BLaER1 treated with 17β-estradiol and CSF1 and Interleukin-3, amounts not matched to agents 10 nM and 100 nM (cell line): ENCODE measurements around the gene CTIF.
"Not testable (repeated sequence)": the region's sequence is repeated elsewhere in the genome, so short reads cannot be mapped to it uniquely, and the experiment has no call there.

ENCODE experiments used
- H3K27ac ChIP-seq, 11 experiments: shearing (Covaris generic); formaldehyde crosslinking; 2 replicates each; pipeline ENCODE4 v1.8.1; 2022
- H3K27me3 ChIP-seq, 11 experiments: shearing (Covaris generic); formaldehyde crosslinking; 2 replicates each; pipeline ENCODE4 v1.8.1; 2022
- H3K36me3 ChIP-seq, 11 experiments: shearing (Covaris generic); formaldehyde crosslinking; 2 replicates each; pipeline ENCODE4 v1.8.1; 2022
- H3K4me1 ChIP-seq, 10 experiments: shearing (Covaris generic); formaldehyde crosslinking; 2 replicates each; pipeline ENCODE4 v1.8.1; 2022
- H3K4me2 ChIP-seq, 11 experiments: shearing (Covaris generic); formaldehyde crosslinking; 2 replicates each; pipeline ENCODE4 v1.8.1; 2022
- H3K4me3 ChIP-seq, 10 experiments: shearing (Covaris generic); formaldehyde crosslinking; 2 replicates each; pipeline ENCODE4 v1.8.1; 2022
- H3K9ac ChIP-seq, 11 experiments: shearing (Covaris generic); formaldehyde crosslinking; 2 replicates each; pipeline ENCODE4 v1.8.1; 2022
- H3K9me3 ChIP-seq, 11 experiments: shearing (Covaris generic); formaldehyde crosslinking; replicated peaks in 1 of 11; 2 replicates each; pipeline ENCODE4 v1.8.1; 2022
- H4K20me1 ChIP-seq, 11 experiments: shearing (Covaris generic); formaldehyde crosslinking; 2 replicates each; pipeline ENCODE4 v1.8.1; 2022
- Cebpa-rat ChIP-seq, 11 experiments: shearing (Covaris generic); IDR thresholded peaks; 2 replicates each; pipeline ENCODE4 v1.8.1; 2022

Gene CTIF

GRCh38 chr18:48645427-48646002 lies 106.7 kb downstream of the CTIF start:
- H3K36me3 ChIP-seq, result peaks cover 0 to 50% (median 6%) of the 10 kb centered on the region in 11 experiments; a peak in 10 of 22 replicates
- TF ChIP-seq Cebpa-rat (IDR thresholded peaks at IDR 0.05), result no peak
- H3K27me3 ChIP-seq, result no peaks in the 10 kb centered on the region
- no peak overlapping the region for H3K4me3 ChIP-seq
- no peak overlapping the region for H3K27ac ChIP-seq
- H3K9me3 ChIP-seq, result peaks cover 0 to 7% (median 0%) of the 10 kb centered on the region in 11 experiments; a peak in 2 of 22 replicates
- H3K4me2 ChIP-seq, result no peak overlapping the region
- peaks cover 0 to 8% (median 0%) of the 10 kb centered on the region in 11 experiments; a peak in 3 of 22 replicates for H4K20me1 ChIP-seq
- peaks cover 0 to 13% (median 0%) of the 10 kb centered on the region in 10 experiments; a peak in 6 of 20 replicates for H3K4me1 ChIP-seq
- H3K9ac ChIP-seq, result no peak overlapping the region

DNA sequence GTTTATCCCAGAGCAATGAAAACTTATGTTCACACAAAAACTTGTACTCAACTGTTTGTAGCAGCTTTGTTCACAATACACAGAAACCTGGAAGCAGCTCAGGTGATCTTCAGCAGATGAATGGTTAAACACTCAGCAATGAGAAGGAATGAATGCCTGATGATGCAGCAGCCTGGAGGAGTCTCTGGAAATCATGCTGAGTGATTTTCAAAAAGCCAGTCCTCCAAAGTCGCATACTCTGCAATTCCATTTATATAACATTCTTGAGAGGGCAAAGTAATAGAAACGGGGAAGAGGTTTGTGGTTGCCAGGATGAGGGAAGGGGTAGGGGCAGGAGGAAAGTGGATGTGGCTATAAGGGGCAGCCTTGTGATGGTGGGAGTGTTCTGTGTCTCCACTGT lies 108.1 kb downstream of the CTIF start:
- H3K27ac ChIP-seq, result no peak overlapping the region
- peaks cover 0 to 35% (median 0%) of the 10 kb centered on the region in 11 experiments; a peak in 4 of 22 replicates for H3K36me3 ChIP-seq
- H3K4me3 ChIP-seq, result no peak overlapping the region
- peaks cover 0 to 13% (median 0%) of the 10 kb centered on the region in 10 experiments; a peak in 6 of 20 replicates for H3K4me1 ChIP-seq
- H3K9ac ChIP-seq, result no peak overlapping the region
- no peaks in the 10 kb centered on the region for H3K27me3 ChIP-seq
- TF ChIP-seq Cebpa-rat (IDR thresholded peaks at IDR 0.05), result no peak
- peak overlapping the region in 2 of 11 experiments; percentile 26 to 43; a peak in 3 of 22 replicates for H3K4me2 ChIP-seq
- H3K9me3 ChIP-seq, result peaks cover 0 to 7% (median 0%) of the 10 kb centered on the region in 11 experiments; a peak in 2 of 22 replicates
- peaks cover 0 to 8% (median 0%) of the 10 kb centered on the region in 11 experiments; a peak in 3 of 22 replicates for H4K20me1 ChIP-seq

DNA sequence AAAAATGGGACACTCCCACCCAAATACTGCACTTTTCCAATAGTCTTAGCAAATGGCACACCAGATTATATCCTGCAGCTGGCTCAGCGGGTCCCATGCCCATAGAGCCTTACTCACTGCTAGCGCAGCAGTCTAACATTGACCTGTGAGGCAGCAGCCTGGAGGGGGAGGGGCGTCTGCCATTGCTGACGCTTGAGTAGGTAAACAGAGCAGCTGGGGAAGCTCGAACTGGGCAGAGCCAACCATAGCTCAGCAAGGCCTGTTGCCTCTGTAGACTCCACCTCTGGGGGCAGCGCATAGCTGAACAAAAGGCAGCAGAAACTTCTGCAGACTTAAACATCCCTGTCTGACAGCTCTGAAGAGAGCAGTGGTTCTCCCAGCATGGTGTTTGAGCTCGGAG lies 110.4 kb downstream of the CTIF start:
- Histone ChIP-seq H3K9ac (no peak overlapping the region), H3K4me1 (peaks cover 0 to 13% (median 0%) of the 10 kb centered on the region in 10 experiments; a peak in 6 of 20 replicates), H3K27ac (no peak overlapping the region), H3K27me3 (no peaks in the 10 kb centered on the region), H3K4me3 (no peak overlapping the region), H4K20me1 (peaks cover 0 to 8% (median 0%) of the 10 kb centered on the region in 11 experiments; a peak in 3 of 22 replicates), H3K36me3 (peaks cover 0 to 21% (median 0%) of the 10 kb centered on the region in 11 experiments; a peak in 4 of 22 replicates), H3K9me3 (peaks cover 0 to 7% (median 0%) of the 10 kb centered on the region in 11 experiments; a peak in 2 of 22 replicates), H3K4me2 (no peak overlapping the region)
- TF ChIP-seq Cebpa-rat (IDR thresholded peaks at IDR 0.05), result no peak

DNA sequence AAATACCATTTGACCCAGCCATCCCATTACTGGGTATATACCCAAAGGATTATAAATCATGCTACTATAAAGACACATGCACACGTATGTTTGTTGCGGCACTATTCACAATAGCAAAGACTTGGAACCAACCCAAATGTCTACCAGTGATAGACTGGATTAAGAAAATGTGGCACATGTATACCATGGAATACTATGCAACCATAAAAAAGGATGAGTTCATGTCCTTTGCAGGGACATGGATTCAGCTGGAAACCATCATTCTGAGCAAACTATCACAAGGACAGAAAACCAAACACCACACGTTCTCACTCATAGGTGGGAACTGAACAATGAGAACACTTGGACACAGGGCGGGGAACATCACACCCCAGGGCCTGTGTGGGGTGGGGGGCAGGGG lies 115.8 kb downstream of the CTIF start:
- H3K9ac ChIP-seq, H3K4me3 ChIP-seq, H3K9me3 ChIP-seq, H3K27me3 ChIP-seq, H3K4me1 ChIP-seq, H3K36me3 ChIP-seq, H3K27ac ChIP-seq, H3K4me2 ChIP-seq: not testable (repeated sequence)
- H4K20me1 ChIP-seq, result peaks cover 0 to 34% (median 14%) of the 10 kb centered on the region in 11 experiments; a peak in 9 of 22 replicates

DNA sequence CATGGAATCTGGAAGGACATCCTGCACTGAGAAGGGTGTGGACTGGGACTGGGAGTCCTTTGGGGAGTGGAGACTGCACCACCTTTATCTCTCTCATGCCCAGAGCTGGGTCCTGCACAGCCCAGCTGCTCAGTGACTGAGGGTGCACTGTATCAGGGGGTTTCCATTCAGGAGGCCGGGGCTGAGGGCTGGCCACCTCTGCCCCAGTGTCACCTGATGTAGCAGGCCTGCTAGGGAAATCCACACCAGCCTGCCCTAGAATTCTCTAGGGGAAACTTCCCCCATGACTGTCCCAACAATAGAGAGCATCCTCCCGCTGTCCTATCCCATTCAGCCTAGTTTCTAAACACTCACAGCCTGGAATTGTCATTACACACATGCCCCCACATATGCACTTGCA lies 116.7 kb downstream of the CTIF start:
- no peak overlapping the region for H3K4me2 ChIP-seq
- no peaks in the 10 kb centered on the region for H3K9me3 ChIP-seq
- peaks cover 0 to 42% (median 16%) of the 10 kb centered on the region in 11 experiments; a peak in 10 of 22 replicates for H4K20me1 ChIP-seq
- H3K9ac ChIP-seq, result no peak overlapping the region
- H3K36me3 ChIP-seq, result peaks cover 0 to 3% (median 0%) of the 10 kb centered on the region in 11 experiments; a peak in 1 of 22 replicates
- no peaks in the 10 kb centered on the region for H3K27me3 ChIP-seq
- peaks cover 0 to 9% (median 4%) of the 10 kb centered on the region in 10 experiments; a peak in 5 of 20 replicates for H3K4me1 ChIP-seq
- no peak overlapping the region for H3K27ac ChIP-seq
- no peak overlapping the region for H3K4me3 ChIP-seq
- no peak for TF ChIP-seq Cebpa-rat (IDR thresholded peaks at IDR 0.05)

DNA sequence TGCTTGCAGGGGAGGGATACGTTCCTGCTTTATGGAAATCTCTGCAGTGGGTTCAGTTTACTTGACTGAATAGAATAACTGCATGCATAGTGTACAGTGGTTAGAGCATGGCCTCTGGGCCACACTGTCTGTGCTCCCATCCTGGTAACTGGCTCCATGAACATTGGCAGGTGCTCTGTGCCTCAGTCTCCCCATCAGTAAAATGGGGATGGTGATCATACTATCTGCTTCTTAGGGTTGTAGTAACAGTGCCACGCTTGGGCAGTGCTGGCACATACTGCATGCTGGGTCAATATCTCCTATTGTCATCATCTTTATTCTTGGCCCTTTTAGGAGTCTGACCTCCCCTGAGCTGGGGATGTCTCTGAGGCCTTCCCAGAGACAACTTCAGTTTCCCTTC lies 117.3 kb downstream of the CTIF start:
- Histone ChIP-seq H3K4me3 (no peak overlapping the region), H3K9ac (no peak overlapping the region), H4K20me1 (peaks cover 0 to 48% (median 19%) of the 10 kb centered on the region in 11 experiments; a peak in 10 of 22 replicates), H3K27ac (no peak overlapping the region), H3K27me3 (no peaks in the 10 kb centered on the region), H3K36me3 (peaks cover 0 to 3% (median 0%) of the 10 kb centered on the region in 11 experiments; a peak in 1 of 22 replicates), H3K4me1 (peaks cover 0 to 11% (median 6%) of the 10 kb centered on the region in 10 experiments; a peak in 7 of 20 replicates), H3K4me2 (no peak overlapping the region), H3K9me3 (no peaks in the 10 kb centered on the region)
- TF ChIP-seq Cebpa-rat (IDR thresholded peaks at IDR 0.05), result no peak

DNA sequence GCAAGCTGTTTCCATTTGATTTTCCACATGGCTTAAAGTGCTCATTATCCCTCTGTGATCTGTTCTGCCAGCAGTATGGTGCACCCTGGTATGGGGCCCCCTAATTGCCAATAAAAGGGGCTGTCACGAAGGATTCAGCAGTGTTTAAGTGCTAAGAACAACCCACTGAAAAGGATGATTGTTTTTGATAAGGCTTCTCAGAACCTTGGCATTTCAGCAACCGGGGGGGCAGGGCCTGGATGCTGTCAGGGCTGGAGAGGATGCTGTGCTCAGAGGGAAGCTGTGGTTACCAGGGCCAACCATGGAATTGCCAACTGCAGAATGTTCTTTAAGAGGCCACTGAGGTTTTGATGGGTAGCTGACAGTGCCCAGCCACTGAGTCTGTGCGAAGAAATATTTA lies 117.8 kb downstream of the CTIF start:
- H3K36me3 ChIP-seq, result peaks cover 0 to 3% (median 0%) of the 10 kb centered on the region in 11 experiments; a peak in 1 of 22 replicates
- TF ChIP-seq Cebpa-rat (IDR thresholded peaks at IDR 0.05), result no peak
- no peaks in the 10 kb centered on the region for H3K9me3 ChIP-seq
- peaks cover 0 to 15% (median 7%) of the 10 kb centered on the region in 10 experiments; a peak in 12 of 20 replicates for H3K4me1 ChIP-seq
- H3K27ac ChIP-seq, result no peak overlapping the region
- H4K20me1 ChIP-seq, result peaks cover 0 to 51% (median 21%) of the 10 kb centered on the region in 11 experiments; a peak in 11 of 22 replicates
- H3K27me3 ChIP-seq, result no peaks in the 10 kb centered on the region
- H3K4me3 ChIP-seq, result no peak overlapping the region
- H3K4me2 ChIP-seq, result no peak overlapping the region
- no peak overlapping the region for H3K9ac ChIP-seq

DNA sequence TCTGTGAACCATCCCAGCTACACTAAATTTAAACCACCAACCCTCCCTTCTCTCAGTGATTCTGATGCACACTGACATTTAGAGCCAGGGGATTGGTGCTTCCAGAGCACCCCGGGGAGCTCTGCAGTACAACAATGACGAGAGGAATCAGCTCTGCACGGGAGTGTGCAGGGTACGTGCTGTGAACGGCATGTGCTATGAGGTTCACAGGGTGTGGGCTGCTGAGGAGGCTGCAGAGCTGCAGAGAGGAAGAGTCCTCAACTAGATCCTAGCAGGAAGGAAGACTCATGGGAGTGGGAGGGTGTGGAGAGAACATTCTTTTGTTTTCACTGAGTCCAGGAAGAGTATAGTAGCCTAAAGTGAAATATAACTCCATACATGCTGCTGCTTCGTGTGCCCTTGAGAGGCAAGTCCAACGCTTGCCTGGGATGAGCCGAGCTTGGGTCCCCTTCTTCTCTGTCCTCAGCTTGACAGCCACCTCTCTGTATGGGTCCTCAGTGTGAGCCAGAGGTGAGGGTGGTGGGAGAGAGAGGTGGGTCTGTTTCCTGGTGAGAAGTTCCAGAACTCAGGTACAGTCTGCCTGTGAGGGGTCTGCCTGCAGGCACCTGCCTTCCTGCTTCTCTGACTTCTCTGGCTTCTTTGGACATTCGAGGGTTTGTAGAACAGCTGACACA lies 118.8 kb downstream of the CTIF start:
- TF ChIP-seq Cebpa-rat (IDR thresholded peaks at IDR 0.05), result no peak
- no peaks in the 10 kb centered on the region for H3K9me3 ChIP-seq
- H3K4me3 ChIP-seq, result no peak overlapping the region
- peaks cover 6 to 25% (median 15%) of the 10 kb centered on the region in 10 experiments; a peak in 17 of 20 replicates for H3K4me1 ChIP-seq
- H3K27me3 ChIP-seq, result no peaks in the 10 kb centered on the region
- no peak overlapping the region for H3K9ac ChIP-seq
- no peak overlapping the region; a peak in 1 of 22 replicates for H3K4me2 ChIP-seq
- H4K20me1 ChIP-seq, result peaks cover 0 to 61% (median 25%) of the 10 kb centered on the region in 11 experiments; a peak in 11 of 22 replicates
- H3K27ac ChIP-seq, result no peak overlapping the region
- H3K36me3 ChIP-seq, result peaks cover 0 to 3% (median 0%) of the 10 kb centered on the region in 11 experiments; a peak in 1 of 22 replicates

DNA sequence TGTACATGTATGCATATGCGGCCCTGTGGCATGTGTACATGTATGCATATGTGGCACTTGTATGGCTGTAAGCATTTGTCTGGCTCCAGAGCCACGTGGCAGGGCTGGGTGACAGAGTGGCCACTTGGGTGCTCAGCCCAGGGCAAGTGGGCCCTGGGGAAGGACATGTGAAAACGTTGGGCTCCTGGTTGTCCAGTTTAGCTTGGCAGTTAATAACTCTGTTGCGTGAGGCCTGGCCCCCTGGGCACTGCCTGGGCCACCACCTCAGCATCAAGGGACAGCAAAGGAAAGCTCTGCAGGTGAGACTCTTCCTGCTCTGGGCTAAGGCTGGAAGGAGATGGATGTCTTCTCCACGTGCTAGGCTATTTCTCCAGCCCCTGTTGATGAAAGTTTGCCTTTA lies 119.9 kb downstream of the CTIF start:
- TF ChIP-seq Cebpa-rat (IDR thresholded peaks at IDR 0.05), result no peak
- peaks cover 0 to 3% (median 0%) of the 10 kb centered on the region in 11 experiments; a peak in 1 of 22 replicates for H3K36me3 ChIP-seq
- H3K9me3 ChIP-seq, result no peaks in the 10 kb centered on the region
- H3K4me1 ChIP-seq, result peaks cover 6 to 31% (median 17%) of the 10 kb centered on the region in 10 experiments; a peak in 17 of 20 replicates
- H3K27ac ChIP-seq, result no peak overlapping the region
- H3K4me2 ChIP-seq, result no peak overlapping the region
- H3K27me3 ChIP-seq, result no peaks in the 10 kb centered on the region
- H3K4me3 ChIP-seq, result no peak overlapping the region
- no peak overlapping the region for H3K9ac ChIP-seq
- H4K20me1 ChIP-seq, result peaks cover 0 to 72% (median 36%) of the 10 kb centered on the region in 11 experiments; a peak in 13 of 22 replicates
